Ishikawa (cell line): ENCODE data around the gene NDUFV1.

Source experiments
- CEBPB ChIP-seq: IDR thresholded peaks from 2 replicates; pipeline ENCODE4 v1.6.1; 2012
- CREB1 ChIP-seq: IDR thresholded peaks from 2 replicates; pipeline ENCODE4 v1.6.1; 2012; ENCODE audit warnings: low read depth
- EGR1 ChIP-seq: IDR thresholded peaks from 2 replicates; pipeline ENCODE4 v1.6.1; 2012
- EP300 ChIP-seq: IDR thresholded peaks from 2 replicates; pipeline ENCODE4 v1.6.1; 2012; ENCODE audit warnings: borderline replicate concordance
- FOXM1 ChIP-seq: IDR thresholded peaks from 2 replicates; pipeline ENCODE4 v1.6.1; 2012; ENCODE audit warnings: low read depth, borderline replicate concordance
- MAX ChIP-seq: IDR thresholded peaks from 2 replicates; pipeline ENCODE4 v1.6.1; 2012
- NFIC ChIP-seq: IDR thresholded peaks from 2 replicates; pipeline ENCODE4 v1.6.1; 2012
- RAD21 ChIP-seq: IDR thresholded peaks from 2 replicates; pipeline ENCODE4 v1.6.1; 2012; ENCODE audit warnings: low read depth
- TAF1 ChIP-seq: IDR thresholded peaks from 2 replicates; pipeline ENCODE4 v1.6.1; 2012; ENCODE audit warnings: low read depth, mild to moderate bottlenecking
- TCF12 ChIP-seq: IDR thresholded peaks from 2 replicates; pipeline ENCODE4 v1.6.1; 2012; ENCODE audit warnings: low read depth
- TEAD4 ChIP-seq: IDR thresholded peaks from 2 replicates; pipeline ENCODE4 v1.6.1; 2012
- USF1 ChIP-seq: IDR thresholded peaks from 2 replicates; pipeline ENCODE4 v1.6.1; 2012
- YY1 ChIP-seq: IDR thresholded peaks from 2 replicates; pipeline ENCODE4 v1.6.1; 2012; ENCODE audit warnings: low read depth
- ZBTB7A ChIP-seq: IDR thresholded peaks from 2 replicates; pipeline ENCODE4 v1.6.1; 2012; ENCODE audit warnings: low read depth
- TF ChIP-seq, protein P1 (sequence below): IDR thresholded peaks from 2 replicates; pipeline ENCODE4 v1.6.1; 2012; ENCODE audit warnings: low read depth, mild to moderate bottlenecking

The NDUFV1 gene

GRCh38 chr11:67632982-67633755, 26.4 kb downstream of the NDUFV1 start:
- TF ChIP-seq RAD21: no peak
- TF ChIP-seq TEAD4: no peak
- no peak for TF ChIP-seq ZBTB7A
- TF ChIP-seq FOXM1: no peak
- no peak for TF ChIP-seq EP300
- TF ChIP-seq NFIC: no peak
- no peak for TF ChIP-seq TCF12
- TF ChIP-seq, protein P1, sequence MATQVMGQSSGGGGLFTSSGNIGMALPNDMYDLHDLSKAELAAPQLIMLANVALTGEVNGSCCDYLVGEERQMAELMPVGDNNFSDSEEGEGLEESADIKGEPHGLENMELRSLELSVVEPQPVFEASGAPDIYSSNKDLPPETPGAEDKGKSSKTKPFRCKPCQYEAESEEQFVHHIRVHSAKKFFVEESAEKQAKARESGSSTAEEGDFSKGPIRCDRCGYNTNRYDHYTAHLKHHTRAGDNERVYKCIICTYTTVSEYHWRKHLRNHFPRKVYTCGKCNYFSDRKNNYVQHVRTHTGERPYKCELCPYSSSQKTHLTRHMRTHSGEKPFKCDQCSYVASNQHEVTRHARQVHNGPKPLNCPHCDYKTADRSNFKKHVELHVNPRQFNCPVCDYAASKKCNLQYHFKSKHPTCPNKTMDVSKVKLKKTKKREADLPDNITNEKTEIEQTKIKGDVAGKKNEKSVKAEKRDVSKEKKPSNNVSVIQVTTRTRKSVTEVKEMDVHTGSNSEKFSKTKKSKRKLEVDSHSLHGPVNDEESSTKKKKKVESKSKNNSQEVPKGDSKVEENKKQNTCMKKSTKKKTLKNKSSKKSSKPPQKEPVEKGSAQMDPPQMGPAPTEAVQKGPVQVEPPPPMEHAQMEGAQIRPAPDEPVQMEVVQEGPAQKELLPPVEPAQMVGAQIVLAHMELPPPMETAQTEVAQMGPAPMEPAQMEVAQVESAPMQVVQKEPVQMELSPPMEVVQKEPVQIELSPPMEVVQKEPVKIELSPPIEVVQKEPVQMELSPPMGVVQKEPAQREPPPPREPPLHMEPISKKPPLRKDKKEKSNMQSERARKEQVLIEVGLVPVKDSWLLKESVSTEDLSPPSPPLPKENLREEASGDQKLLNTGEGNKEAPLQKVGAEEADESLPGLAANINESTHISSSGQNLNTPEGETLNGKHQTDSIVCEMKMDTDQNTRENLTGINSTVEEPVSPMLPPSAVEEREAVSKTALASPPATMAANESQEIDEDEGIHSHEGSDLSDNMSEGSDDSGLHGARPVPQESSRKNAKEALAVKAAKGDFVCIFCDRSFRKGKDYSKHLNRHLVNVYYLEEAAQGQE: no peak
- no peak for TF ChIP-seq CEBPB
- TF ChIP-seq TAF1: no peak
- TF ChIP-seq EGR1: no peak
- no peak for TF ChIP-seq CREB1
- no peak for TF ChIP-seq USF1

GRCh38 chr11:67633758-67634365, 27.1 kb downstream of the NDUFV1 start:
- no peak for TF ChIP-seq TCF12
- no peak for TF ChIP-seq YY1
- no peak for TF ChIP-seq RAD21

DNA sequence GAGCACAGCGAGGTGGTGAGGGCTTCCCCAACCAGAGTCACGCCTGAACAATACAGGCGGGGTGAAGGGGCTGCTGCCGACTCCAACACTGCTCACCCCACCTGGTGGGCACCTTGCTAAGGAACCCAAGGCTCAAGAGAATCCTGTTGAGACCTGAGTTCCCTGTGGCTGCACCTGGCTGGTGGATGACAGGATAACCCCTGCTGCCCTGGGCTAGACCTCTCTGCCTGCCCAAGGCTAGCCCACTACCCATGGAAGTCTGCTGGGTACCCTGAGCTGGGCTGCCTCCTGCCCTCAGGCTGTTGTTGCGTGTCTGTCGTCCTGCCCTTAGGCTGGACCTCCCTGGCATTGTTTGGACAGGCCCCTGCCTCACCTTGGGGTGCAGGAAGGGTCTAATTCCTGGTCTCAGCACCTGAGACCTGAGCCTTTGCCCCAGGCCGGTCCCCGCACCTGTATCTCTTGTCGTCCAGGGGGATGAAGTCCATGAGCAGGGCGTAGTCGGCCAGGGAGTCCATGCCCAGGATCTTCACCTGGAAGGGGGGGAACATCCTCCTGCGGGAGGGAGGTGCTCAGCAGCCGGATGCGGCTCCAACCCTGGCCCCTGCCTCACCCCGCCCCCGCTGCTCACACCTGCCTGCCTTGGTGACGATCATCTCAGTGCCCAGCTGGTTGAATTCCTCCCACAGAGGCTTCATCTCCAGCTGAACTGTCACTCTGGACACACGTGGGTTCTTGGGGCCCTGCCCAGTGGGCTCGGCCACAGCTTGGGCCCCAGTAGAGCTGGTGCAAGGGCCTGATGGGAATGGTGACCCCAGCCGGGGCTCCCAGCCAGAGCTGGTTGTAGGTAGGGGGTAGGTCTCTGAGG, 27.9 kb downstream of the NDUFV1 start:
- no peak for TF ChIP-seq TAF1
- no peak for TF ChIP-seq CEBPB
- TF ChIP-seq USF1: no peak
- no peak for TF ChIP-seq TCF12
- TF ChIP-seq TEAD4: no peak
- no peak for TF ChIP-seq YY1
- TF ChIP-seq MAX: no peak
- TF ChIP-seq EGR1: no peak
- no peak for TF ChIP-seq RAD21
- TF ChIP-seq, protein P1: no peak
- no peak for TF ChIP-seq EP300
- TF ChIP-seq NFIC: no peak
- no peak for TF ChIP-seq CREB1
- TF ChIP-seq ZBTB7A: no peak
- TF ChIP-seq FOXM1: no peak

DNA sequence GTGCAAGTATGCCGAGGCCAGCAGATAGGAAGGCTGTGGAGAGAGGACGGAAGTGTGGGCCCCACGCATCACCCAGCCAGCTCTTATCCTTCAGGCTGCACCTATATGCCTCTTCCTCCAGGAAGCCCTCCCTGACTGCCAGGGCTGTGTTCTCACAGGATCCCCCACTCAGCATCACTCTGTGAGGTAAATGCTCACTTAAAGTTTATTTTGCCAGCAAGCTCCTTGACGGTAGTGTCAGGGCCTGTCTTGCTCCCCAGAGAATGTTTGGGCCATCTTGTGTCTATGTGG, 28.4 kb downstream of the NDUFV1 start:
- TF ChIP-seq EGR1: no peak
- TF ChIP-seq FOXM1: no peak
- TF ChIP-seq CEBPB: no peak
- no peak for TF ChIP-seq TCF12
- TF ChIP-seq TEAD4: no peak

- TF ChIP-seq CREB1: no peak
- TF ChIP-seq, protein P1: no peak
Measured at GRCh38 chr11:67636962-67637361, 30.2 kb downstream of the NDUFV1 start.
